K562 (cell line): ENCODE results near the gene EXTL1. TPM values are rescaled to one million over a fixed set of nuclear protein-coding genes. Genes with fewer than 3 reads are reported as not detected.

Experiments
- ATAC-seq: fragments of 200-7000 bp; cut with Tn5 transposase; 3 replicates; pipeline ENCODE4 v1.9.1; 2020; ENCODE audit warnings: moderate library complexity
- BruUV-seq: library from RNA; stranded (reverse); fragments of 400-500 nt; replicated peaks from 2 replicates; lab custom pipeline; 2021; lab: Mats Ljungman, UMichigan
- CTCF ChIA-PET: fragments of 300-600 bp; formaldehyde crosslinking; extraction: SDS; loops from one replicate; lab custom pipeline; 2021; ENCODE audit warnings: low intra/inter-chr PET ratio; lab: Yijun Ruan, JAX
- POLR2A ChIA-PET: fragments of 300-600, 350-650 bp; sonication (Branson Sonifier 250); formaldehyde crosslinking; extraction: SDS; loops from one replicate; lab custom pipeline; 2021; ENCODE audit warnings: antibody characterized with exemption, inconsistent platforms; lab: Yijun Ruan, JAX
- DNase-seq, 4 experiments: peaks; one replicate each; pipeline versions ENCODE4 v3.0.0 to v3.0.0-alpha.2; 2011 to 2018; ENCODE audit warnings: low spot score in 3 of 4, mixed read lengths in 3 of 4; ENCODE audit errors: extremely low read depth in 1 of 4
- FAIRE-seq: peaks from 2 replicates; lab custom pipeline; 2011; peaks lifted over from hg19 to GRCh38; lab: Jason Lieb, UNC
- H2AFZ ChIP-seq: 2 replicates; pipeline ENCODE4 v1.6.0; 2011; ENCODE audit warnings: low read depth, low read length, control low read depth, inconsistent platforms
- H3K27ac ChIP-seq: fragments of 200-600 bp; 3 replicates; pipeline ENCODE4 v1.8.0; 2011; ENCODE audit warnings: low read depth, mild to moderate bottlenecking, control low read depth, inconsistent platforms, low read length, moderate library complexity, mixed read lengths; ENCODE audit errors: extremely low read depth
- H3K27me3 ChIP-seq, 2 experiments: fragments of 300-600 bp in 1 of 2; 2 replicates in 1 of 2; 3 replicates in 1 of 2; pipeline versions ENCODE4 v1.6.0 to v1.8.0; 2011; ENCODE audit warnings: inconsistent platforms in 2 of 2, low read length in 2 of 2, mild to moderate bottlenecking in 1 of 2, mixed read lengths in 1 of 2, moderate library complexity in 1 of 2; ENCODE audit not compliant: control insufficient read depth in 2 of 2, insufficient read depth in 2 of 2
- H3K36me3 ChIP-seq: fragments of 300-600 bp; 3 replicates; pipeline ENCODE4 v1.8.0; 2011; ENCODE audit warnings: mild to moderate bottlenecking, low read length, inconsistent platforms; ENCODE audit not compliant: control insufficient read depth, insufficient read depth
- H3K4me1 ChIP-seq, 2 experiments: fragments of 200-600 bp in 1 of 2; replicated peaks in 1 of 2; 2 replicates in 1 of 2; 3 replicates in 1 of 2; pipeline versions ENCODE4 v1.5.1 to v1.8.0; 2011; ENCODE audit warnings: inconsistent platforms in 2 of 2, low read length in 2 of 2, mild to moderate bottlenecking in 1 of 2, mixed read lengths in 1 of 2, moderate library complexity in 1 of 2; ENCODE audit not compliant: control insufficient read depth in 2 of 2, insufficient read depth in 2 of 2
- H3K4me2 ChIP-seq: 2 replicates; pipeline ENCODE4 v1.6.1; 2011; ENCODE audit warnings: low read length, control low read depth, inconsistent platforms, mixed read lengths; ENCODE audit not compliant: insufficient read depth
- H3K4me3 ChIP-seq: fragments of 200-600 bp; sonication (generic), shearing (Covaris generic); 2 replicates; pipeline ENCODE4 v1.5.1; 2016; ENCODE audit warnings: control low read depth, inconsistent platforms
- H3K79me2 ChIP-seq: fragments of 200-600 bp; 3 replicates; pipeline ENCODE4 v1.8.0; 2011; ENCODE audit warnings: low read length, inconsistent platforms; ENCODE audit not compliant: control insufficient read depth, insufficient read depth
- H3K9ac ChIP-seq, 2 experiments: 2 replicates each; pipeline versions ENCODE4 v1.6.0 to v1.6.1; 2011; ENCODE audit warnings: low read depth in 2 of 2, low read length in 2 of 2, control low read depth in 1 of 2, inconsistent platforms in 1 of 2, mild to moderate bottlenecking in 1 of 2, mixed read lengths in 1 of 2; ENCODE audit not compliant: insufficient read depth in 1 of 2
- H3K9me1 ChIP-seq: one replicate; pipeline ENCODE4 v1.6.0; 2011; ENCODE audit warnings: inconsistent platforms, mild to moderate bottlenecking, low read length, moderate library complexity; ENCODE audit not compliant: control insufficient read depth, insufficient read depth
- H3K9me3 ChIP-seq: replicated peaks from 2 replicates; pipeline ENCODE4 v1.5.1; 2011; ENCODE audit warnings: low read depth, low read length, inconsistent platforms; ENCODE audit not compliant: control insufficient read depth, insufficient read depth
- H4K20me1 ChIP-seq: replicated peaks from 2 replicates; pipeline ENCODE4 v1.6.1; 2011; ENCODE audit warnings: low read length, inconsistent platforms, mixed read lengths; ENCODE audit not compliant: control insufficient read depth, insufficient read depth
- ARID2 ChIP-seq: fragments of 450-650 bp; IDR thresholded peaks from 2 replicates; pipeline ENCODE4 v1.6.1; 2017; ENCODE audit warnings: antibody characterized with exemption, mild to moderate bottlenecking
- CBX2 ChIP-seq: fragments of 200-600 bp; sonication (generic); IDR thresholded peaks from one replicate; pipeline ENCODE4 v1.6.1; 2012; ENCODE audit warnings: mild to moderate bottlenecking, low read length, inconsistent platforms; ENCODE audit not compliant: insufficient read depth, poor library complexity, severe bottlenecking
- COPS2 ChIP-seq: fragments of 450-650 bp; conservative IDR thresholded peaks from 2 replicates; pipeline ENCODE4 v1.6.1; 2016; ENCODE audit warnings: mild to moderate bottlenecking, moderate library complexity
- DNMT1 ChIP-seq: fragments of 450-650 bp; IDR thresholded peaks from 2 replicates; pipeline ENCODE4 v1.6.1; 2016; ENCODE audit warnings: antibody characterized with exemption, mild to moderate bottlenecking
- EHMT2 ChIP-seq: fragments of 450-650 bp; IDR thresholded peaks from 2 replicates; pipeline ENCODE4 v1.6.1; 2018; ENCODE audit warnings: antibody characterized with exemption
- HDAC8 ChIP-seq: fragments of 450-650 bp; IDR thresholded peaks from 2 replicates; pipeline ENCODE4 v1.6.1; 2016; ENCODE audit warnings: mild to moderate bottlenecking, missing genetic modification characterization, moderate library complexity, missing compliant biosample characterization
- KLF6 ChIP-seq: fragments of 250-450 bp; sonication (Bioruptor Pico); IDR thresholded peaks from 2 replicates; pipeline ENCODE4 v1.4.0; 2020; ENCODE audit warnings: mild to moderate bottlenecking, moderate library complexity, borderline replicate concordance
- MCM2 ChIP-seq: fragments of 450-650 bp; IDR thresholded peaks from 2 replicates; pipeline ENCODE4 v1.6.1; 2017; ENCODE audit warnings: low read depth, mild to moderate bottlenecking
- MCM3 ChIP-seq: fragments of 450-650 bp; IDR thresholded peaks from 2 replicates; pipeline ENCODE4 v1.6.1; 2016
- MCM7 ChIP-seq, 2 experiments: fragments of 450-650 bp; IDR thresholded peaks; 2 replicates each; pipeline ENCODE4 v1.6.1; 2016 to 2018
- MTA3 ChIP-seq: fragments of 450-650 bp; formaldehyde crosslinking; IDR thresholded peaks from 2 replicates; pipeline ENCODE4 v1.6.1; 2017; ENCODE audit warnings: mild to moderate bottlenecking, borderline replicate concordance
- PHTF2 ChIP-seq: fragments of 250-450 bp; sonication (Bioruptor Pico); IDR thresholded peaks from 2 replicates; pipeline ENCODE4 v1.5.0; 2021; ENCODE audit warnings: mild to moderate bottlenecking
- RAD21 ChIP-seq, 2 experiments: fragments of 250-450 bp in 1 of 2; fragments of 450-650 bp in 1 of 2; sonication (Bioruptor Pico) in 1 of 2; formaldehyde crosslinking in 1 of 2; IDR thresholded peaks in 1 of 2; conservative IDR thresholded peaks in 1 of 2; 2 replicates each; pipeline versions ENCODE4 v1.4.0 to v1.8.0; 2020 to 2022; ENCODE audit warnings: mild to moderate bottlenecking in 2 of 2, moderate library complexity in 1 of 2
- YY1 ChIP-seq, 3 experiments: IDR thresholded peaks; 2 replicates each; pipeline ENCODE4 v1.6.1; 2011; ENCODE audit warnings: low read length in 2 of 3, mild to moderate bottlenecking in 2 of 3, moderate library complexity in 2 of 3, borderline replicate concordance in 1 of 3, control low read depth in 1 of 3, low read depth in 1 of 3; ENCODE audit not compliant: insufficient read depth in 3 of 3, insufficient replicate concordance in 2 of 3, control insufficient read depth in 1 of 3, insufficient read length in 1 of 3; ENCODE audit errors: extremely low read depth in 1 of 3
- ZKSCAN1 ChIP-seq: fragments of 150-350 bp; IDR thresholded peaks from 2 replicates; pipeline ENCODE4 v1.6.1; 2016; ENCODE audit warnings: low read depth, low read length
- ZNF830 ChIP-seq: fragments of 250-450 bp; sonication (Bioruptor Pico); IDR thresholded peaks from 2 replicates; pipeline ENCODE4 v1.5.0; 2021; ENCODE audit warnings: mild to moderate bottlenecking
- WGBS: fragments of 100-300 bp; shearing (Covaris generic); methylation state at CpG from one replicate; pipeline ENCODE4 v1.1.6; 2016; ENCODE audit warnings: low coverage, mixed read lengths; ENCODE audit not compliant: insufficient coverage; ENCODE audit errors: missing lambda C conversion rate; 5-methylcytosine and 5-hydroxymethylcytosine counted together
- in situ Hi-C: fragments of 300-500 bp; cut with MboI; formaldehyde crosslinking; loops from 4 replicates; pipeline ENCODE4 v1.15.0; 2018; ENCODE audit warnings: inconsistent platforms, mixed read lengths
- intact Hi-C: fragments of 100-400 bp; cut with micrococcal nuclease; formaldehyde crosslinking; loops from 2 replicates; pipeline ENCODE4 v1.14.2; 2022
- polyA plus RNA-seq, 8 experiments: library from polyadenylated mRNA; depleted of rRNA in 4 of 8; stranded (reverse) in 5 of 8; unstranded in 3 of 8; fragments of >200 nt; fragmentation: Nextera tagmentation in 2 of 8; fragmentation: Illumina TruSeq in 1 of 8; extraction: Ambion mirVana in 2 of 8; extraction: Trizol in 1 of 8; gene quantifications; 2 replicates each; pipeline versions ENCODE4 v1.2.1 to v1.2.3, GENCODE V29; 2011 to 2014; ENCODE audit warnings: inconsistent platforms in 1 of 8, missing spikeins in 1 of 8
- total RNA-seq, 7 experiments: library from RNA; depleted of rRNA in 6 of 7; stranded (reverse); fragments of >200 nt in 6 of 7; fragmentation: Illumina TruSeq in 2 of 7; extraction: Trizol in 2 of 7; gene quantifications; 2 replicates each; pipeline versions ENCODE4 v1.2.1 to v1.2.3, GENCODE V29; 2011 to 2021; ENCODE audit warnings: low replicate concordance in 1 of 7
- TF ChIP-seq, protein P1 (sequence below): fragments of 200-800 bp; sonication (Bioruptor generic); IDR thresholded peaks from 2 replicates; pipeline ENCODE4 v1.6.1; 2017; ENCODE audit warnings: missing genetic modification characterization, missing compliant biosample characterization

Gene EXTL1
- total and polyA plus RNA-seq, 9 of the 15 experiments (the other 6 are each of a cell fraction or from before 2014, with no cell fraction given): 0.04 to 0.23 (median 0.08) TPM; not detected in 3

- Histone ChIP-seq H3K4me1 (peaks cover 14 to 33% of the 10 kb centered on the region in 2 experiments), H4K20me1 (no peaks in the 10 kb centered on the region), H3K27ac (no peak overlapping the region), H3K79me2 (no peaks in the 10 kb centered on the region), H3K4me2 (no peak overlapping the region), H3K9me3 (no peaks in the 10 kb centered on the region), H3K36me3 (no peaks in the 10 kb centered on the region), H3K27me3 (no peaks in the 10 kb centered on the region), H3K9me1 (no peaks in the 10 kb centered on the region), H3K4me3 (no peak overlapping the region), H2AFZ (0 out of 2 replicates have a peak overlapping the region, but pooled peaks have one; percentile 24)
- FAIRE-seq: no peak
- no peak for DNase-seq
- no peak for ATAC-seq
- CTCF ChIA-PET: interaction anchor here (0.5 kb wide), 1 partner anchor 22 kb away, joined by 3 read pairs; no protein-coding TSS in a partner anchor
- in situ Hi-C loops: no loop called here
- intact Hi-C loops: no loop called here
- TF ChIP-seq, protein P1, sequence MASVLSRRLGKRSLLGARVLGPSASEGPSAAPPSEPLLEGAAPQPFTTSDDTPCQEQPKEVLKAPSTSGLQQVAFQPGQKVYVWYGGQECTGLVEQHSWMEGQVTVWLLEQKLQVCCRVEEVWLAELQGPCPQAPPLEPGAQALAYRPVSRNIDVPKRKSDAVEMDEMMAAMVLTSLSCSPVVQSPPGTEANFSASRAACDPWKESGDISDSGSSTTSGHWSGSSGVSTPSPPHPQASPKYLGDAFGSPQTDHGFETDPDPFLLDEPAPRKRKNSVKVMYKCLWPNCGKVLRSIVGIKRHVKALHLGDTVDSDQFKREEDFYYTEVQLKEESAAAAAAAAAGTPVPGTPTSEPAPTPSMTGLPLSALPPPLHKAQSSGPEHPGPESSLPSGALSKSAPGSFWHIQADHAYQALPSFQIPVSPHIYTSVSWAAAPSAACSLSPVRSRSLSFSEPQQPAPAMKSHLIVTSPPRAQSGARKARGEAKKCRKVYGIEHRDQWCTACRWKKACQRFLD (CRISPR knock-in tag): 0 out of 2 replicates have a peak, but pooled peaks have one; percentile 28
- TF ChIP-seq EHMT2 (peak; percentile 67; the same call in 1 of the 2 replicates), YY1 (IDR thresholded peaks at IDR 0.05; ENCODE audit: borderline replicate concordance in 1 of 3, control insufficient read depth in 1 of 3, extremely low read depth in 1 of 3, insufficient read depth in 3 of 3, insufficient read length in 1 of 3, insufficient replicate concordance in 2 of 3, low read depth in 1 of 3, low read length in 2 of 3) (no peak), PHTF2 (CRISPR knock-in tag) (no peak), CBX2 (no peak), ZKSCAN1 (peak; percentile 18; the same call in 1 of the 2 replicates), MCM2 (no peak), MTA3 (no peak), ARID2 (peak; percentile 16; the same call in 1 of the 2 replicates), HDAC8 (tag) (no peak), COPS2 (no peak), KLF6 (CRISPR knock-in tag) (no peak), RAD21 (CRISPR knock-in tag; conservative IDR thresholded peaks at IDR 0.05 in 1 of 2, IDR thresholded peaks at IDR 0.05 in 1 of 2) (no peak), MCM7 (IDR thresholded peaks at IDR 0.05) (0 out of 4 replicates have a peak, but pooled peaks of 1 of the 2 experiments have one; percentile 46), ZNF830 (CRISPR knock-in tag) (no peak), MCM3 (peak; percentile 58; the same call in 1 of the 2 replicates), DNMT1 (0 out of 2 replicates have a peak, but pooled peaks have one; percentile 11)
- TF ChIP-seq, all 486 proteins: peak for 7
- BruUV-seq: no TSS peak
- POLR2A ChIA-PET: interaction anchor here (0.6 to 3.4 kb wide), 9 partner anchors 10 to 680 kb away, joined by 3 to 17 read pairs (median 4); partner anchors contain the start of gene ZNF593
- WGBS: 14% methylated on average over 2 of the region's 2 CpGs
- 0 out of 4 replicates have a peak overlapping the region, but pooled peaks of 1 of the 2 experiments have one; percentile 6 for H3K9ac ChIP-seq
Observed at GRCh38 chr1:26084091-26084561, 62.6 kb downstream of the EXTL1 start.
